H54 (cell line): ENCODE data around the gene RPL19.

ENCODE experiments used
- DNase-seq: peaks from one replicate; pipeline ENCODE4 v3.0.0; 2011; ENCODE audit warnings: low spot score, mixed read lengths; ENCODE audit not compliant: insufficient read length
- FAIRE-seq: peaks from 3 replicates; lab custom pipeline; 2011; peaks lifted over from hg19 to GRCh38; lab: Jason Lieb, UNC
- POLR2A ChIP-seq: IDR thresholded peaks from 2 replicates; pipeline ENCODE4 v1.6.1; 2011; ENCODE audit warnings: low read depth, mild to moderate bottlenecking, low read length

The RPL19 gene

GRCh38 chr17:39217734-39218369 lies 17.8 kb downstream of the RPL19 start:
- no peak for DNase-seq
- no peak for FAIRE-seq
- no peak for TF ChIP-seq POLR2A

- FAIRE-seq (no peak), DNase-seq (no peak)
- no peak for TF ChIP-seq POLR2A
These were observed 18.8 kb downstream of the RPL19 start for GRCh38 chr17:39218906-39219305.

- no peak for DNase-seq
- no peak for FAIRE-seq
- TF ChIP-seq POLR2A, result no peak
These were observed 19.6 kb downstream of the RPL19 start for GRCh38 chr17:39219647-39220154.

DNA sequence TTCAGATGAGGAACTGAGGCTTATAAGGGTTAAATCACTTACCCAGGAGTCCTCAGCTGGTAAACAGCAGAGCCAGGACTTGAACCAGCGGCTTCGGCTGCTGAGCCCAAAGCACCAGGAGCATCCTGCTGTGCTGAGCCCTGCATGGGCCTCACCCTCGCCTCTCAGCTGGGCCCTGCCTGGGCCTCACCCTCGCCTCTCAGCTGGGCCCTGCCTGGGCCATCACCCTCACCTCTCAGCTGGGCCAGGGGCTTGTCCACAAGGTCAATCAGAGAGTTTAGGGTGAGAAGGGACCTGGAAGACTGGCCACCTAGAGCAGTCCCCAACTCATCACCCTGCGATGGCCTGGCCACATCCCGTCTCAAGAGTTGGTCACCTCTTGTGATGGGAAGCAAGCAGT lies 21.5 kb downstream of the RPL19 start:
- DNase-seq, result no peak
- TF ChIP-seq POLR2A, result no peak
- no peak for FAIRE-seq

GRCh38 chr17:39222151-39222550 lies 22.1 kb downstream of the RPL19 start:
- no peak for FAIRE-seq
- TF ChIP-seq POLR2A, result no peak

DNA sequence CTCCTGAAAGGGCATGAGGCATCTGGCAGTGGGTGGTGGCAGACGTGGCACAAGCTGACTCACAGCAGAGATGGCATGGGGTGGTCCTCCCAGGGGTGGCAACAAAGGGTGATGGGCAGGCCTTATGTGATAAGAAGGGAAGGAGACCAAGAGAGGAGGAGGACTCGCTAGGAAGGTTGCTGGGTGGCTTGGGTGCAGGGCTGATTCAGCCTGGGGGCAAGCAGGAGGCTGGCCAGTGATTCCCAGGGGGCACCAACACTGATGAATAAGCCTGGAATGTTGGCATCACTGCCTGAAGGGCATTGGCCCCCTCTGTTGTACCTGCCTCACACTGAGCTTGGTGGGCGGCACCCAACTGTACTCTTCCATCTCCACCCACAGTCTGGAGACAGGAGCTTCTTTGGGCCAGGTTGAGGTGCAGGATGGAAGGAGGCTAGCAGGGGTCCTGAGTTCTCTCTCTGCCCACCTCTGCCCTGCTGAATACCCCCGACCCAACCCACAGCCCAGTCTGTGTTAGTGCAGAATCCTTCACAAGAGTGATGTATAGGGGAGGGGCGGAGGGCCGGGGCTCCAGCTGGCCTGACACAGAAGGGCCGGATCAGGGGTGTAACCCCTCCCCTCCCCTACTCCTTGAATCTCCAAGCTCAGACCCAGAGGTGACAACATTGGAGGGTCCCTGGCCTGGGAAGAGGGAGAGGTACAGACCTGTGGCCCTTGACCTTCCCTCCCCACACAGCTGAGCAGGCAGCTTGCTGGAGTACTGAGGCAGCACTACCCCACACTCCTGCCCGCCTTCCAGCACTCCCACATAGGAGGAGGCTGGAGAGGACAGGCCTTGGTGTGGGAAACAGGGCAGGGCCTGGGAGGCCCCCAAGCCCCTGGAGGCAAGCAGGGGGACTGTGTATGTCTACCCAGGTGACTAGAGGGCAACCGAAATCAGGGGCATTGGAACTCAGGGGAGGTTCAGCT lies 23.1 kb downstream of the RPL19 start:
- no peak for TF ChIP-seq POLR2A
- FAIRE-seq (no peak), DNase-seq (no peak)

More at GRCh38 chr17:39222151-39222550, 22.1 kb downstream of the RPL19 start:
- no peak for DNase-seq

- TF ChIP-seq POLR2A, result no peak
- no peak for FAIRE-seq
- no peak for DNase-seq
These were observed 24.1 kb downstream of the RPL19 start for GRCh38 chr17:39223907-39224777.

DNA sequence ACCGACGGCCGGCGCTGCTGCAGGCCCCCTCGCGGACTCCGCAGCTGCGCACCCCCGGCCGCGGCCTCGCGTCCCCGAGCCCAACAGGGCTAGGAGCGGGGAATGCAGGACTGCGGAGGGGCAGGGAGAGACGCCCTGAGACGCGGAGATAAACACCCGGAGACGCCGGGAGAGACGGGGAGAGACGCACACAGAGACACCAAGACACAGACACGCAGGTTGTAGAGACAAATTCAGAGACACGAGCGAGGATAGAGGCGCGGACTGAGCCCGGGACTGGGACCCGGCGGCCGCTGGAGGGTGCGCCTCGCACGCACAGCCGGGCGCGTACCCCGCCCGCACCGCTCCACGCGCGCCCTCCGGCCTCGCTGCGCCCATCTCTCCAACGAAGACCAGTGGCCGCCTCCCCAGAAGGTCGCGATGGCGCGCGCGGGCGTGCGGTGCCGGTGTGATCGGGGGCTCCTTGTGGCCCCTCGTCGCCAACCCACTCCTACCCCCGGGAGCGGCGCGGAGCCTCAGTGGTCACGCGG lies 24.8 kb downstream of the RPL19 start:
- no peak for TF ChIP-seq POLR2A
- FAIRE-seq (no peak), DNase-seq (no peak)

- DNase-seq (no peak), FAIRE-seq (no peak)
- TF ChIP-seq POLR2A, result no peak
These were observed 25.4 kb downstream of the RPL19 start, which contains the start of gene STAC2 for GRCh38 chr17:39225308-39225958. STAC2 (minus strand) TSS chr17:39225945; CDS start chr17:39225502, 443 bp downstream.

GRCh38 chr17:39225959-39226683 lies 26.0 kb downstream of the RPL19 start:
- no peak for TF ChIP-seq POLR2A
- FAIRE-seq (no peak), DNase-seq (no peak)

GRCh38 chr17:39227364-39227919 lies 27.4 kb downstream of the RPL19 start:
- FAIRE-seq, result no peak
- no peak for TF ChIP-seq POLR2A
- DNase-seq, result no peak
